Measurements from ENCODE around the gene METTL17. TPM values are rescaled to one million over a fixed set of nuclear protein-coding genes. Genes with fewer than 3 reads are reported as not detected.

Gene METTL17
- total RNA-seq, 1 experiment from 2014 or later = 95.4 TPM

DNA sequence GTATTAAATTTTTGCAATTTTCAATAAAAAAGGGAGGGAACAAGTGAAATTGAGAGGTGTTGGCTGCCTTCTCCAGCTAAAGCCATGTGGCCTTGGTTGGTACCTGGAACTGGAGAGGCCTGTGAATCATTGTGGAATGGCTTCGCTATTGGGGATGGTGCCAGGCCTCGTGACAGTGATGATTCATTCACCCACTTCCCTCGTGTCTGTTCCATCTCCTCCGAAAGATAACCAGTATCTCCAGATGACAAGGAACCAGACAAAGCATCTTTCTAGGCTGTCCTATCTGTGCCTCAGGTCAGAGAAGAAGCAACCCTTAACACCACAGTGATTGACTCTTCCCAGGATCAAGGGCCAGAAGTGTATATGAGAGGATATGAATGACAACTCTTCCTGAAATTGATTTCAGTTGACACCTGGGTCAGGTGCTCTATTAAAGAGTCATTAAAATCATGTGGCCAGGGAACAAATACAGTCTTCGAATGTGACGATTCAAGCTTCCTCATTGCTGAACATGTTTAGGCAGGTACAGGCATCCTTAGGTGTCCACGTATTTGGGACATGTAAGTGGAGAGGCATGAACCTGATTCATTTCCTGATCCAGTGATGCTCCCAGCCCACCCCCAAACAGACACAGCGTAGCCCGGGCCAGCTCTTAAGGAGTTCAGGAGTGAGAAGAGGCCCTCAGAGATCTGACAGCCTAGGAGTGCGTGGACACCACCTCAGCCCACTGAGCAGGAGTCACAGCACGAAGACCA, 52.1 kb downstream of the METTL17 start, which contains the start of gene RNASE7:
TSS of gene RNASE7 (plus strand) at position 687 of the 758 bp plus-strand sequence. CDS start 631 bp downstream, outside the sequence.
- no peak for DNase-seq (ENCODE audit: low spot score)
- POLR2A ChIA-PET (ENCODE audit: low non-redundant PET) = no interaction called here
- CTCF ChIA-PET = no interaction called here
- intact Hi-C loops (cut with micrococcal nuclease; ENCODE audit: unreplicated experiment) = no loop called here
- H3K9me3 ChIP-seq (ENCODE audit: low read depth, low read length, poor library complexity, severe bottlenecking) = no peaks in the 10 kb centered on the region
- no peaks in the 10 kb centered on the region for H3K27me3 ChIP-seq (replicated peaks; ENCODE audit: insufficient read depth, low read depth, low read length, poor library complexity)
- H3K27ac ChIP-seq (ENCODE audit: low read depth, low read length, poor library complexity, severe bottlenecking) = no peak within 1 kb of the TSS
- no peaks in the 10 kb centered on the region for H3K36me3 ChIP-seq (ENCODE audit: insufficient read depth, low read length, poor library complexity, severe bottlenecking)
- H3K4me3 ChIP-seq (ENCODE audit: low read depth, low read length, poor library complexity, severe bottlenecking) = no peak within 1 kb of the TSS
- no peaks in the 10 kb centered on the region for H3K4me1 ChIP-seq (ENCODE audit: insufficient read depth, low read length, poor library complexity, severe bottlenecking)
- BruUV-seq (replicated peaks) = no TSS peak
- TF ChIP-seq, protein P1, sequence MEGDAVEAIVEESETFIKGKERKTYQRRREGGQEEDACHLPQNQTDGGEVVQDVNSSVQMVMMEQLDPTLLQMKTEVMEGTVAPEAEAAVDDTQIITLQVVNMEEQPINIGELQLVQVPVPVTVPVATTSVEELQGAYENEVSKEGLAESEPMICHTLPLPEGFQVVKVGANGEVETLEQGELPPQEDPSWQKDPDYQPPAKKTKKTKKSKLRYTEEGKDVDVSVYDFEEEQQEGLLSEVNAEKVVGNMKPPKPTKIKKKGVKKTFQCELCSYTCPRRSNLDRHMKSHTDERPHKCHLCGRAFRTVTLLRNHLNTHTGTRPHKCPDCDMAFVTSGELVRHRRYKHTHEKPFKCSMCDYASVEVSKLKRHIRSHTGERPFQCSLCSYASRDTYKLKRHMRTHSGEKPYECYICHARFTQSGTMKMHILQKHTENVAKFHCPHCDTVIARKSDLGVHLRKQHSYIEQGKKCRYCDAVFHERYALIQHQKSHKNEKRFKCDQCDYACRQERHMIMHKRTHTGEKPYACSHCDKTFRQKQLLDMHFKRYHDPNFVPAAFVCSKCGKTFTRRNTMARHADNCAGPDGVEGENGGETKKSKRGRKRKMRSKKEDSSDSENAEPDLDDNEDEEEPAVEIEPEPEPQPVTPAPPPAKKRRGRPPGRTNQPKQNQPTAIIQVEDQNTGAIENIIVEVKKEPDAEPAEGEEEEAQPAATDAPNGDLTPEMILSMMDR (conservative IDR thresholded peaks at IDR 0.05; ENCODE audit: low read depth, low read length) = no peak
- no peak for TF ChIP-seq EZH2 (IDR thresholded peaks at IDR 0.05; ENCODE audit: borderline replicate concordance, low read depth, low read length, poor library complexity, severe bottlenecking)

DNA sequence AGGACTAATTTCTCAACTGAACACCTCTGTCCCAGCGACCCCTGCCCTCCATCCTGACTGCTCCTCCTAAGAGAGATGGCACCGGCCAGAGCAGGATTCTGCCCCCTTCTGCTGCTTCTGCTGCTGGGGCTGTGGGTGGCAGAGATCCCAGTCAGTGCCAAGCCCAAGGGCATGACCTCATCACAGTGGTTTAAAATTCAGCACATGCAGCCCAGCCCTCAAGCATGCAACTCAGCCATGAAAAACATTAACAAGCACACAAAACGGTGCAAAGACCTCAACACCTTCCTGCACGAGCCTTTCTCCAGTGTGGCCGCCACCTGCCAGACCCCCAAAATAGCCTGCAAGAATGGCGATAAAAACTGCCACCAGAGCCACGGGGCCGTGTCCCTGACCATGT, 53.1 kb downstream of the METTL17 start:
- intact Hi-C loops (cut with micrococcal nuclease; ENCODE audit: unreplicated experiment) = no loop called here
- no peak for DNase-seq (ENCODE audit: low spot score)
- no TSS peak for BruUV-seq (replicated peaks)

DNA sequence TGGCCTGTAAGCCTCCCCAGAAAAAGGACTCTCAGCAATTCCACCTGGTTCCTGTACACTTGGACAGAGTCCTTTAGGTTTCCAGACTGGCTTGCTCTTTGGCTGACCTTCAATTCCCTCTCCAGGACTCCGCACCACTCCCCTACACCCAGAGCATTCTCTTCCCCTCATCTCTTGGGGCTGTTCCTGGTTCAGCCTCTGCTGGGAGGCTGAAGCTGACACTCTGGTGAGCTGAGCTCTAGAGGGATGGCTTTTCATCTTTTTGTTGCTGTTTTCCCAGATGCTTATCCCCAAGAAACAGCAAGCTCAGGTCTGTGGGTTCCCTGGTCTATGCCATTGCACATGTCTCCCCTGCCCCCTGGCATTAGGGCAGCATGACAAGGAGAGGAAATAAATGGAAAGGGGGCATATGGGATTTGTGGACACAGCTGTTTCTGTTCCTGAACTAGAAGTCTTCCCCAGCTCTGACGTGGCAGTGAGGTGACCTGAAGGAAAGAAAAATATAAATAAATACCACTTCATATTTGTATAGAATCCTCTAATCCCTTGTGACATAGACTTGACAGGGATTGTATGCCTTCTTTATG, 53.7 kb downstream of the METTL17 start:
- Histone ChIP-seq H3K9me3 (ENCODE audit: low read depth, low read length, poor library complexity, severe bottlenecking) (no peaks in the 10 kb centered on the region), H3K27ac (ENCODE audit: low read depth, low read length, poor library complexity, severe bottlenecking) (no peak overlapping the region), H3K4me3 (ENCODE audit: low read depth, low read length, poor library complexity, severe bottlenecking) (no peak overlapping the region), H3K4me1 (ENCODE audit: insufficient read depth, low read length, poor library complexity, severe bottlenecking) (no peaks in the 10 kb centered on the region), H3K36me3 (ENCODE audit: insufficient read depth, low read length, poor library complexity, severe bottlenecking) (no peaks in the 10 kb centered on the region), H3K27me3 (replicated peaks; ENCODE audit: insufficient read depth, low read depth, low read length, poor library complexity) (no peaks in the 10 kb centered on the region)
- no TSS peak for BruUV-seq (replicated peaks)
- ChIA-PET CTCF (no interaction called here), POLR2A (ENCODE audit: low non-redundant PET) (no interaction called here)
- intact Hi-C loops (cut with micrococcal nuclease; ENCODE audit: unreplicated experiment) = no loop called here
- DNase-seq (ENCODE audit: low spot score) = no peak
- TF ChIP-seq, protein P1 (conservative IDR thresholded peaks at IDR 0.05; ENCODE audit: low read depth, low read length) = no peak
- TF ChIP-seq EZH2 (IDR thresholded peaks at IDR 0.05; ENCODE audit: borderline replicate concordance, low read depth, low read length, poor library complexity, severe bottlenecking) = no peak

More for the DNA sequence above, 53.1 kb downstream of the METTL17 start:
- Histone ChIP-seq H3K9me3 (ENCODE audit: low read depth, low read length, poor library complexity, severe bottlenecking) (no peaks in the 10 kb centered on the region), H3K36me3 (ENCODE audit: insufficient read depth, low read length, poor library complexity, severe bottlenecking) (no peaks in the 10 kb centered on the region), H3K27ac (ENCODE audit: low read depth, low read length, poor library complexity, severe bottlenecking) (no peak overlapping the region), H3K4me3 (ENCODE audit: low read depth, low read length, poor library complexity, severe bottlenecking) (no peak overlapping the region), H3K4me1 (ENCODE audit: insufficient read depth, low read length, poor library complexity, severe bottlenecking) (no peaks in the 10 kb centered on the region), H3K27me3 (replicated peaks; ENCODE audit: insufficient read depth, low read depth, low read length, poor library complexity) (no peaks in the 10 kb centered on the region)
- ChIA-PET CTCF (no interaction called here), POLR2A (ENCODE audit: low non-redundant PET) (no interaction called here)
- no peak for TF ChIP-seq EZH2 (IDR thresholded peaks at IDR 0.05; ENCODE audit: borderline replicate concordance, low read depth, low read length, poor library complexity, severe bottlenecking)
- TF ChIP-seq, protein P1 (conservative IDR thresholded peaks at IDR 0.05; ENCODE audit: low read depth, low read length) = no peak
